Endothelial cell of umbilical vein (primary cell): ENCODE results near the gene SEMA4G. TPM values are rescaled to one million over a fixed set of nuclear protein-coding genes. Genes with fewer than 3 reads are reported as not detected.

Experiments used
- BruUV-seq: library from RNA; stranded (reverse); fragments of 400-500 nt; replicated peaks from 2 replicates; lab custom pipeline; 2021; lab: Mats Ljungman, UMichigan
- CTCF ChIA-PET: fragments of 300-600, 350-600 bp; sonication (Branson Sonifier 250); formaldehyde crosslinking; loops from one replicate; lab custom pipeline; 2021; ENCODE audit warnings: antibody characterized with exemption, inconsistent platforms; lab: Charles Lee
- POLR2A ChIA-PET: fragments of 300-600, 350-600 bp; sonication (Branson Sonifier 250); formaldehyde crosslinking; loops from one replicate; lab custom pipeline; 2021; ENCODE audit warnings: antibody characterized with exemption, inconsistent platforms; lab: Charles Lee
- DNase-seq: peaks from one replicate; pipeline ENCODE4 v3.0.0-alpha.2; 2011; ENCODE audit warnings: low read depth, low spot score
- FAIRE-seq: peaks from 2 replicates; lab custom pipeline; 2011; peaks lifted over from hg19 to GRCh38; lab: Jason Lieb, UNC
- H2AFZ ChIP-seq: 2 replicates; pipeline ENCODE4 v1.6.0; 2012; ENCODE audit warnings: low read depth, low read length, control low read depth, inconsistent platforms
- H3K27ac ChIP-seq: 2 replicates; pipeline ENCODE4 v1.5.1; 2011; ENCODE audit warnings: low read depth, mild to moderate bottlenecking, control low read depth, low read length, moderate library complexity; ENCODE audit not compliant: insufficient read depth
- H3K27me3 ChIP-seq, 2 experiments: 2 replicates each; pipeline versions ENCODE4 v1.6.0 to v1.6.1; 2011; ENCODE audit warnings: low read length in 2 of 2, mixed read lengths in 1 of 2; ENCODE audit not compliant: control insufficient read depth in 2 of 2, insufficient read depth in 2 of 2
- H3K36me3 ChIP-seq, 2 experiments: 2 replicates in 1 of 2; 3 replicates in 1 of 2; pipeline ENCODE4 v1.5.1; 2011; ENCODE audit warnings: low read length in 2 of 2, mild to moderate bottlenecking in 1 of 2, moderate library complexity in 1 of 2; ENCODE audit not compliant: control insufficient read depth in 2 of 2, insufficient read depth in 2 of 2; ENCODE audit errors: extremely low read depth in 1 of 2
- H3K4me1 ChIP-seq: 3 replicates; pipeline ENCODE4 v1.5.1; 2011; ENCODE audit warnings: mild to moderate bottlenecking, low read length; ENCODE audit not compliant: control insufficient read depth, insufficient read depth; ENCODE audit errors: extremely low read depth
- H3K4me2 ChIP-seq: 2 replicates; pipeline ENCODE4 v1.6.1; 2011; ENCODE audit warnings: low read length, control low read depth, mixed read lengths; ENCODE audit not compliant: insufficient read depth
- H3K4me3 ChIP-seq, 3 experiments: fragments of 200-600 bp in 1 of 3; sonication (generic), shearing (Covaris generic) in 1 of 3; replicated peaks in 1 of 3; 2 replicates each; pipeline ENCODE4 v1.5.1; 2011 to 2016; ENCODE audit warnings: control low read depth in 3 of 3, low read length in 3 of 3, mild to moderate bottlenecking in 2 of 3, inconsistent platforms in 1 of 3, low read depth in 1 of 3, moderate library complexity in 1 of 3; ENCODE audit not compliant: insufficient read depth in 1 of 3
- H3K79me2 ChIP-seq: 2 replicates; pipeline ENCODE4 v1.6.0; 2012; ENCODE audit warnings: low read length, inconsistent platforms; ENCODE audit not compliant: control insufficient read depth, insufficient read depth
- H3K9ac ChIP-seq: replicated peaks from 2 replicates; pipeline ENCODE3; 2011; ENCODE audit warnings: low read length, control low read depth; ENCODE audit not compliant: insufficient read depth; ENCODE audit errors: extremely low read depth
- H3K9me1 ChIP-seq: replicated peaks from 3 replicates; pipeline ENCODE4 v1.6.0; 2011; ENCODE audit warnings: mild to moderate bottlenecking, low read length; ENCODE audit not compliant: control insufficient read depth, insufficient read depth; ENCODE audit errors: extremely low read depth
- H3K9me3 ChIP-seq: replicated peaks from 2 replicates; pipeline ENCODE4 v1.5.1; 2012; ENCODE audit warnings: low read length, inconsistent platforms; ENCODE audit not compliant: control insufficient read depth, insufficient read depth
- H4K20me1 ChIP-seq: replicated peaks from 2 replicates; pipeline ENCODE3; 2011; ENCODE audit warnings: mild to moderate bottlenecking, low read length; ENCODE audit not compliant: control insufficient read depth, insufficient read depth; ENCODE audit errors: extremely low read depth
- EZH2 ChIP-seq: IDR thresholded peaks from 2 replicates; pipeline ENCODE4 v1.6.1; 2012; ENCODE audit warnings: borderline replicate concordance, low read depth, mild to moderate bottlenecking, moderate library complexity, low read length, inconsistent platforms; ENCODE audit not compliant: severe bottlenecking
- FOS ChIP-seq: IDR thresholded peaks from 2 replicates; pipeline ENCODE4 v1.6.1; 2011; ENCODE audit warnings: mild to moderate bottlenecking, low read length, moderate library complexity, borderline replicate concordance; ENCODE audit not compliant: insufficient read depth
- GATA2 ChIP-seq: IDR thresholded peaks from 2 replicates; pipeline ENCODE4 v1.7.0; 2011; ENCODE audit warnings: low read depth, mild to moderate bottlenecking, moderate library complexity, mixed read lengths, low read length; ENCODE audit not compliant: insufficient read length, insufficient read depth
- JUN ChIP-seq: IDR thresholded peaks from 2 replicates; pipeline ENCODE4 v1.6.1; 2011; ENCODE audit warnings: borderline replicate concordance, low read depth; ENCODE audit not compliant: insufficient read length, insufficient read depth
- MAX ChIP-seq: IDR thresholded peaks from 2 replicates; pipeline ENCODE4 v1.6.1; 2011; ENCODE audit not compliant: insufficient read depth, insufficient read length
- MYC ChIP-seq: IDR thresholded peaks from one replicate; pipeline ENCODE4 v1.6.1; 2011; ENCODE audit warnings: mild to moderate bottlenecking, low read depth, low read length
- POLR2A ChIP-seq: IDR thresholded peaks from 2 replicates; pipeline ENCODE4 v1.6.1; 2012; ENCODE audit warnings: low read depth, mild to moderate bottlenecking, control low read depth, low read length
- POLR2AphosphoS5 ChIP-seq: IDR thresholded peaks from 2 replicates; pipeline ENCODE4 v1.6.1; 2012; ENCODE audit warnings: low read depth, mild to moderate bottlenecking, control low read depth, low read length, moderate library complexity; ENCODE audit not compliant: insufficient read depth
- dilution Hi-C: fragments of 300-500 bp; cut with MboI; formaldehyde crosslinking; loops from one replicate; pipeline ENCODE4 v1.15.0; 2019; ENCODE audit warnings: low sequenced_read_pairs; ENCODE audit not compliant: extremely low pct_ligation_motif_present
- intact Hi-C: fragments of 100-400 bp; cut with micrococcal nuclease; formaldehyde crosslinking; loops from one replicate; pipeline ENCODE4 v1.10.0; 2022
- polyA plus RNA-seq, 4 experiments: library from polyadenylated mRNA; depleted of rRNA in 3 of 4; stranded (reverse) in 3 of 4; unstranded in 1 of 4; fragments of >200 nt; gene quantifications; 2 replicates each; pipeline versions ENCODE4 v1.2.1 to v1.2.3, GENCODE V29; 2011 to 2012; ENCODE audit warnings: missing spikeins in 1 of 4
- total RNA-seq: library from RNA; stranded (reverse); gene quantifications from 2 replicates; pipeline ENCODE4 v1.2.3, GENCODE V29; 2021
- TF ChIP-seq, protein P1 (sequence below), 2 donors: IDR thresholded peaks; 1 replicate in 1 of 2; 2 replicates in 1 of 2; pipeline ENCODE4 v1.5.1; 2011; ENCODE audit warnings: low read length in 2 of 2, mild to moderate bottlenecking in 2 of 2, moderate library complexity in 2 of 2, control low read depth in 1 of 2, inconsistent platforms in 1 of 2, low read depth in 1 of 2; ENCODE audit not compliant: insufficient read depth in 1 of 2; ENCODE audit errors: extremely low read depth in 1 of 2

The SEMA4G gene
- total and polyA plus RNA-seq, 2 donors (not counting 3 experiments of a cell fraction or from before 2014, with no cell fraction given): 6.0 to 10.4 TPM

DNA sequence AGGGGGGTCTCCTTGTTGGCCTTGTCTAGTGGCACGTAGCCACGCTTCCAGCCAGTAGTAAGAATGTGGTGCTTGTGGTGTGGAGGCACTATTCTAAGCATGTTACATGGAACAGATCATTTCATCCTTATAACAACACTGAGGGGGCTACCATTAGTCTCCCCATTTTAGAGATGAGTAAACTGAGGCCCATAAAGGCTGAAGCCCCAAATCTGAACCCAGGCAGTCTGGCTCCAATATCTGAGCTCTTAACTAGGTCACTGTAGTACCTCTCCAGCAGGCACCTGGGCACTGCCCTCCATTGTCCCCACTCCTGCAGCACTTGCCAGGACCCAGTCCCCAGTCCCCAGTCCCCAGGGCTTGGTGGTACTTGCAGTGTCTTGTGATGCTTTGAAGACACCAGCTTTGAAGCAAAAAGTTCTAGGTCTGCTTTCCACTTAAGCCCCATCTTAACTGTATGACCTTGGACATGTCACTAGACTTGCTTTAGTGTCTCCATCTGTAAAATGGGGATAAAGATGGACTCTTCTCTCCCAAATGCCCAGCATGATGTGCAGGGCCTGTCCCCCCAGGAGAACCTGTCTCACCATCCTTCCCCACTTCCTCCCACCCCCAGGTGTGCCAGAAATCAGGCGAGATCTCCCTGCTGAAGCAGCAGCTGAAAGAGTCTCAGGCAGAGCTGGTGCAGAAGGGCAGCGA lies 36.7 kb downstream of the SEMA4G start:
- Histone ChIP-seq H3K9ac (no peak overlapping the region), H3K4me3 (no peak overlapping the region), H2AFZ (no peak overlapping the region), H3K9me1 (no peaks in the 10 kb centered on the region), H3K4me1 (peaks cover 10% of the 10 kb centered on the region), H4K20me1 (no peaks in the 10 kb centered on the region), H3K27ac (no peak overlapping the region), H3K36me3 (peaks cover 15 to 33% of the 10 kb centered on the region in 2 experiments), H3K9me3 (no peaks in the 10 kb centered on the region), H3K27me3 (no peaks in the 10 kb centered on the region), H3K79me2 (peaks cover 21% of the 10 kb centered on the region), H3K4me2 (no peak overlapping the region)
- no TSS peak for BruUV-seq
- no peak for FAIRE-seq
- CTCF ChIA-PET: interaction anchor here (1.0 to 8.8 kb wide), 2 partner anchors 10 to 11 kb away, joined by 4 to 92 read pairs; no protein-coding TSS in a partner anchor
- DNase-seq: no peak
- intact Hi-C loops: no loop called here
- dilution Hi-C loops: no loop called here
- TF ChIP-seq EZH2 (no peak), POLR2AphosphoS5 (no peak), FOS (no peak), MYC (no peak), MAX (no peak), JUN (no peak), GATA2 (no peak), POLR2A (no peak)
- TF ChIP-seq, protein P1, sequence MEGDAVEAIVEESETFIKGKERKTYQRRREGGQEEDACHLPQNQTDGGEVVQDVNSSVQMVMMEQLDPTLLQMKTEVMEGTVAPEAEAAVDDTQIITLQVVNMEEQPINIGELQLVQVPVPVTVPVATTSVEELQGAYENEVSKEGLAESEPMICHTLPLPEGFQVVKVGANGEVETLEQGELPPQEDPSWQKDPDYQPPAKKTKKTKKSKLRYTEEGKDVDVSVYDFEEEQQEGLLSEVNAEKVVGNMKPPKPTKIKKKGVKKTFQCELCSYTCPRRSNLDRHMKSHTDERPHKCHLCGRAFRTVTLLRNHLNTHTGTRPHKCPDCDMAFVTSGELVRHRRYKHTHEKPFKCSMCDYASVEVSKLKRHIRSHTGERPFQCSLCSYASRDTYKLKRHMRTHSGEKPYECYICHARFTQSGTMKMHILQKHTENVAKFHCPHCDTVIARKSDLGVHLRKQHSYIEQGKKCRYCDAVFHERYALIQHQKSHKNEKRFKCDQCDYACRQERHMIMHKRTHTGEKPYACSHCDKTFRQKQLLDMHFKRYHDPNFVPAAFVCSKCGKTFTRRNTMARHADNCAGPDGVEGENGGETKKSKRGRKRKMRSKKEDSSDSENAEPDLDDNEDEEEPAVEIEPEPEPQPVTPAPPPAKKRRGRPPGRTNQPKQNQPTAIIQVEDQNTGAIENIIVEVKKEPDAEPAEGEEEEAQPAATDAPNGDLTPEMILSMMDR (IDR thresholded peaks at IDR 0.05; ENCODE audit: extremely low read depth in 1 of 2, insufficient read depth in 1 of 2, low read depth in 1 of 2, low read length in 2 of 2): no peak
- POLR2A ChIA-PET: no interaction called here
